GM10847 (cell line): ENCODE results near the gene SEMA3A.

Experiments used
- POLR2A ChIP-seq: IDR thresholded peaks from 2 replicates; pipeline ENCODE4 v1.6.1; 2011; ENCODE audit not compliant: insufficient read length; ENCODE audit errors: extremely low read depth

Gene SEMA3A

DNA sequence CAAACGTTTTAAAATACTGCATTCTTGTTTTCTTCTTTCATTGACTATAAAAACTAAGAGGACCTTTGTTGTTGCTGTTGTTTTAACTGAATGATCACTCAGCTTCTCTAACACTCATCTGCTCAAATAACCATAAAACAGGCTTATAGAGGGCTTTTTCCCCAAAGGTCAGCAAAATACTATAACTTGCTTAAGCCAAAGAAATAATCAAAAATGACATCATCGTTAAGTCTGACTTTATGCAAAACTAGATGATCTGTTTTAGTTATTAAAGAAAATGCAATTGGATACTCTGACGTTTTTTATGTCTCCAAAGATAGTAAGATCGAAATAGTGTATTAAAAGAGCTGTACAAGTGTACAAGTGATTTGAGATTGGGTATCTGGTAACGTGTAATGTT is 152.9 kb downstream of the SEMA3A start:
- no peak for TF ChIP-seq POLR2A

DNA sequence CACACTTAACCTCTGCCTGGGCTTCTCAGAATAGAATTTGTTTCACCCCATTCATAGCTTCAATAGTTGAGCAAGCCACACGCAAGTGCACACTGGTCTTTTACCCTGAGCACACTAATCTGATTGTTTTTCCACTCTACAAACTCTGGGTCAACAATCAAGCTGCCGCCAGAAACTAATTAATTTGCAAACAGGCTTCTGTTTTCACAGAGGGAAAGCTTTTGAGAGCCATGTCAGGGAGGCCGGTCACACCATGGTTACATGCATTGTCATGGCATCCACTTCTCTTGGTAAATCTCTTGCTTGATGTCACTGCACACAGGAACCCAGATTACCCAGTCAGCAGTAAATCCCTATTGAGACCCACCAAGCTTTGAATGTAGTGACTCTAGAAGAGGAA is 154.2 kb downstream of the SEMA3A start:
- no peak for TF ChIP-seq POLR2A

DNA sequence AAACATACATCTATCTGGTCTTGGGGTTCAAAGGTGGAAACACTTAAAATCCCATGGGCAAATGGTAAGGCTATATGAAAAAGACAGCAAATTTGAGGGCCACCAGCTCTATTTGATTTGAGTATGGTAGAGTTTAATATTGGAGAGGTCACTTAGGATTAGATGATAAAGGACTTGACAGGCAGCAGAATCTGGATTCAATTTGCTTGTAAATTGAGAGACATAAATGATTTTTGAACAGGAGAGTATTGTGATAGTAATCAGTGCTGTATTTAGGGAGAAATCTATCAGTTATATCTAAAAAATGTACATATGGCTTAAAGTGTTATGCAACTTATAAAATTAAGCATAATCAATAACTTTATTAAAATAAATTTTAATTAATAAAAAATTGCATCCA is 155.2 kb downstream of the SEMA3A start:
- TF ChIP-seq POLR2A = no peak

DNA sequence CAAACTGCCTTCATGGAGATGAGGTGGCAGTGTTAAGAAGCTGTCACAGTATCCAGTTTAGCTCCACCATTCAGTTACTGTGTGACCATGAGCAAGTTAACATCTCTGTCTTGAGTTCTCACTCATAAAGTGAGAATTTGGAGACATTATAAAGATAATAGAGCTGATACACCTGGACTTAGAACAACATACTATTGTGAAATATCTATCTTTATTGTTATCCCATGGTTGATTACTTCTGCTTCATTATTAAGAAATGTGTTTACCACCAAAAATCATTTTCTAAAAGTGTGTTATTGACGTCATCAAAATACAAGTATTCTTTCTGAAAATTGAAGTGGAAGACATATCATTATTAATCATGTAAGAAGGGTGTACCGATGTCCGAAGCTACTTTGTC is 166.9 kb downstream of the SEMA3A start:
- TF ChIP-seq POLR2A = no peak

DNA sequence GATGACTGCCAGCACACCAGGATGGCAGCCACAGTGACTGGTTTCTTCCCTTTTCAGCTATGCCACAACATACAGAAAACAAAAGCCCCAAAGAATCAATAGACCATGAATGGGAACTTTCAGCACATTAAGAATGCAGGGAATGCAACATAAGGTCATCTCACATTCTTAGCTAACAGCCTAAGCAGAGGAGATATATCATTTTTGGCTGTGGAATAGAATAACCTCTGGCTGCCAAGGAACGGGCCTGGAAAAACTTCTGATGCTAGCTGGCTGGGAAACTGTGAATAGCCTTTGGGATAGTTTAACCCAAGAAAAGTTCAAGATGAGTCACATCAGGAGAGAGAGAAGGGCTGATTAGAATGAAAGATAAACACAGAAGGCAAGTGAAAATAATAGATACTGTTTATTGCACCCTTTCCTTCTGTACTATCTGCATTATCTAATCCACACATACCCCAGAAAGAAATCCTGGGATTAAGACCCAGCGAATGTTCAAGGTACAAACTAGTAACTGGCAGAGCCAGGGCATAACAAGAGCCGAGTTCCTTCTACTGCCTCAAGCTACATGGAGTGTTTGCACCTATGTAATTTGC is 169.2 kb downstream of the SEMA3A start:
- TF ChIP-seq POLR2A = no peak

DNA sequence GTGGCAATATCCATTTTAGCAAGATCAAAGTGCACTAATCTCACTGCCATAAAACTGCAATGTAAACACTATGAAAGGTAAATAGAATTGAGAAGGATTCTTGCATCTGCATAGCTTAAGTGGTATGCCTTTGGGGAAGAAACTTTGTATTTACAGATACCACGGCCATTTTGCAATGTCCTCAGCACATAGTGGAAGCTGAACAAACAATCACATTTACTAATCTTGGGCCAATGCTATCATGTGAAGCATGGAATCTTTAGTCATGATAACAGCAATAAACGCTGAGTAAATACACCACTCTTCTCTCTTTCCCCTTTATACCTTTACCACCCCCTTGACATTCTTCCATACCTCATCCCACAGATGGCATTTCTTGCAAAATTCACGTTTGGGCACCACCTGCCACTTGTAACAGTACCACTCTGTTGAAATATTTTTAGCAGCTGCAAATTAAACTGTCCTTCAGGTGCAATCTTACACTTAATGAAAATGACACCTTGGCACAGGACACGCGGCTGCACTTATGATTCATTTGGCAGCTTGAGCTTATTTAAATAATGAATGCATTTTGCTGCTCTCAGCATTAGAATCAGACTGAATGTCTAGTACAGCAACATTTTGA is 171.8 kb downstream of the SEMA3A start:
- no peak for TF ChIP-seq POLR2A

DNA sequence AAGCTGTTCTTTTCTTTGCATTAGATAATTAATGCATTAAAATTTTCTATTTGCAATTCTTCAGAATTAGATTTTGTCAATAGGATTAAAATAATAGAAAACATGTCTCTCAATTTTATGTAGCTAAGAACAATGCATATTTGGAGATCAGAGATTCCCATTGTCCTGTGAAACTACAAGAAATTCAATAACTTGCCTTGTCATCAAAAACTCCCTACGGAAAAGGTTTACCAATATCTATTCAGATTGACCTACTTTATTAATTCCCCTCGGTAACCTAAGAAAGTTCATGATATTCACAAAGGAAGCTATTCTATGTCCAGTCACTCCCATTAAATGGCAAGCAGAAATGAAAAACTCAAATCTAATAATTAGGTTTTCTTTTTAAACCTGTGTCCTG is 172.6 kb downstream of the SEMA3A start:
- no peak for TF ChIP-seq POLR2A

DNA sequence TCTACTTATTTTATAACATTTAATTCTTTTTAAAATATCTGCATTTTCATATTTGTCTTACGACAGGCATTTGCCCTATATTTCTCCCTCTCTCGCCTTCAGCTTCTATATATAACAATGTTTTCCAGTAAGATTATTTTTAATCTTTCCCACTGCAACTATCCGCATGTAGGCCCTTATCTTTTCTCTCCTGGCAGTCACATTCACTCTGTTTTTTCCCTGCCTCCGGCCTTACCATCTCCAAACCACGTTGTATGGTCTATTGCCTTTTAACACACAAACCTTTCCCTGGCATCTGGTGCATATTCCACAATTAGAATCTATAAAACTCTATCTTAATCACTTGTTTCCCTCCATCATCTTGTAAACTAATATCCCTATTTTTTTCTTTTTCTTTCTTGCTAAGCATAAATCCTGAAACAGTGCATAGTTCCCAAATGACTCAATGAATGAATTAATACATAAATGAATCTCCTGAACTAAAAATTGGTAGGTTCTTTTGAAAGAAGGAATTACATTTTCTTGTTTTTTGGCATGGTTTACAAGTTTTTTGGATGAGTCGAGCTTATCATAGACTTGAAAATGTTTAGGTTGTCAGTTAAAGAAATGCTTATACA is 173.2 kb downstream of the SEMA3A start:
- no peak for TF ChIP-seq POLR2A

DNA sequence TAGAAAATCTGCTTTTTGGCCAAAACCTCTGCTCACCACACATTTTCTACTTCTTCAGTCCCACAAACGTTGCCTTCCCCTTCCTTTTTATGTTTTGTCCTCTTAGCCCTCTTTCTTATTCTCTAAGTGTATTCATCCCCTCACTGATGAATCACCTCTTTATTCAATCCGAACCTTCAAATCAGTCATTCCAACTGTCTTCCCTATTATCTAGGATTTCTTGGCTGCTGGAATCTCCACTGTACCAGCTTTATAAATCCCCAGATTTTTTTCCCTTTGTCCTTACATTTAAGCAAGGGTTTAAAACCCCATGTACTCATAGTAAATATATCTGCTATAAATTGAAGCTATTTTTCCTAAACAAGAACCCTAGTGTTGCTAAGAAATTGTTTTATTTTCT is 176.9 kb downstream of the SEMA3A start:
- TF ChIP-seq POLR2A = no peak

DNA sequence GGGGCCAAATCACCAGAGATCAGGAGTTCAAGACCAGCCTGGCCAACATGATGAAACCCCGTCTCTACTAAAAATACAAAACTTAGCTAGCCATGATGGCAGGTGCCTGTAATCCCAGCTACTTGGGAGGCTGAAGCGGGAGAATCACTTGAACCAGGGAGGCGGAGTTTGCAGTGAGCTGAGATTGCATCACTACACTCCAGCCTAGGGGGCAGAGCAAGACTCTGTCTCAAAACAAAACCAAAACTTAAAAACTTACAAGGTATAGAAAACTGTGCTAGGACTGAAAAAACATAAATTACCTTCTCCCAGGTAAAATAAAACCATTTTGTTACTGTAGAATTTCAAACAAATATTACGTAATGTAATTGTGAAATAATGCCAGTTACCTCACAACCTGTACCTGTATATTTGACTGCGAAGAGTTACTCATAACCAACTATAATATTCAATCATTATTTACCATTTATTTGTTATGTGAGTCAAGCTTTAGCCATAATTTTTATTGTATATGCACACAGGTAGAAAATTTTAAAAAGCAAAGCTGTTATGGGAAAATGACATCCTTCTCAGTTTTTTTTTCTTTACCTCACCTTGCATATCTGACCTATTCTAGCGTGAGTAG is 180.9 kb downstream of the SEMA3A start:
- TF ChIP-seq POLR2A = no peak

DNA sequence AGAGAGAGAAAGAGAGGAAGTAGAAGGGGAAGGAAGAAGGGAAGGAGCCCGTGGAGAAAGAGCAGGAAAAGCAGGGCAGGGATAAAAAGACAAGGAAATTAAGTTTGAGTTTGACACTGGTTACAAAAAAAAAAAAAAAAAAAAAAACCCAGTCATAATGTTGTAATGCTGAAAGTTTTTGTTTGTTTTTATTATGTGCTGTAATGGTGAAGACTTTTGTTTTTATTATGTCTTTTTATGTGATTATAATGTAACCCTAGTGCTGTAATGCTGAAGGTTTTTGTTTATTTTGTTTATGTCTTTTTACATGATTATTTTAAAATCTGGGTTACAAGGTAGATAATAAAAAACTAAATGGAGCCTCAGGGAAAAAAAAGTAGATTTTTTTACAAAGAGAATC is 184.8 kb downstream of the SEMA3A start:
- no peak for TF ChIP-seq POLR2A

DNA sequence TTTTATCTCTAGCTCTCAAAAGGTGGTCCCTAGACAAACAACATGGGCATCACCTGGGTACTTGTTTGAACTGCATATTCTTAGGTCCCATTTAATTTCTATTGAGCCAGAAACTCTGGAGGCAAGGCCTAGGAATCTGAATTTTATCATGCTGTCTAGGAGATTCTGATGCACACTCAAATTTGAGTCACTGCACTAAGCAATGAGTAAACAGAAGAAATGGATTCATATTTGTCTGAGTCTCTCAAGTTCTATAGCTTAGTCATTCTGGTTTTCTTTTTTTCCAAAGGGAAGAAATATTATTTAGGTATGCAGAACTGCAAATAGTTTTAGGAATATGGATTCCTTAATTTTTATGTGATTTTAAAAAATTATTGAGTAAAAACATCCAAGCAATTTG is 185.5 kb downstream of the SEMA3A start:
- no peak for TF ChIP-seq POLR2A

DNA sequence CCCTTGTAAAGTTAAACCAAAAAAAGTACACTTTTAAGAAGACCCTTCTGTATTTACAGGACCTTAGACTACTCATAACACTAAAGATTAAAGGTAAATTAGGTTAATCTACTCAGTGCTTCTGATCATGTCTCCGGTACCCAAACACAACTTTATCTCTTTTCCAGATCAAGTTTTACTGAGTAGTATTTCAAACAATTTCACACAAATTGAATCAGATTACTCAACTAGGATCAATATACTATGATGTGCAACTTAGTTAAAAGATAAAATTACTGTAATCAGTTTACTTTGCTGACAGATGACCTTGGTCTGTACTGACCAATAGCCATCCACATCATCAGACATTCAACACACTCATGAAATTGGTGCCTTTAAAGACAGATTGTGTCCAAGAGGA is 191.4 kb downstream of the SEMA3A start:
- TF ChIP-seq POLR2A = no peak

DNA sequence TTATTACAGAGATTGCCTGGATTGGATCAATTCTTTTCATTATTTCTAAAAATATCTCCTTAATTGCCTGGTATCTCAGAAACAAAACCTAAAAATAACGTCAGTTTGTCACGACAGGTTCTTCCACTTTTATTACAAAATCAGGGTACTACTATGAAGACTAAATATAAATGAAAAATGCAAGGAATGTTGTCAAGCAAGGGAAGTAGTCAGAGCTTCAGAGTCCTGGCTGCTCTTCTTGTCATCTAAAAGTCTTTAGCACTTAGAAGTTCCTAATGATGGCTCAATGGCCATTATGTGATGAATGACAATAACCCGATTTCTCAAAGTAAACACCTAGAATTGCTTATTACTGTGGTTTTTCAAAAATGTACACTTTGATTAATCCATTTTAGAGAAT is 192.2 kb downstream of the SEMA3A start:
- TF ChIP-seq POLR2A = no peak

DNA sequence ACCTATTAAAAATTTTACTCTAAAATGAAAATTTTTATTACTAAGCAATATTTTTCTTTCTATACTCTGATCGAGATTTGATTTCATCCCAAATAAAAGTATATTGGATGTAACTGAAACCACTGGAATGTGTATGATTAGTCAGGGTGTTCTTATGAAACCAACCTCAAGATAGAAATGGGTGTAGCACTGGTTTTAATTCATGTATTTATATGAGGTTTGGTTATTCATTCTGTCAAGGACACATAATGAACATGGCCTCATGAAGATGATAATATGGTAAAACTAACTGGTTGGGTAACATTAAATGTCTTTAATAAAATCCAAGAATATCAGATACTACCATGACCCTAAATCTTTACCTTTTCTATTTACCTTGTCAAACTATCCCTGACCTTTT is 197.7 kb downstream of the SEMA3A start:
- no peak for TF ChIP-seq POLR2A

DNA sequence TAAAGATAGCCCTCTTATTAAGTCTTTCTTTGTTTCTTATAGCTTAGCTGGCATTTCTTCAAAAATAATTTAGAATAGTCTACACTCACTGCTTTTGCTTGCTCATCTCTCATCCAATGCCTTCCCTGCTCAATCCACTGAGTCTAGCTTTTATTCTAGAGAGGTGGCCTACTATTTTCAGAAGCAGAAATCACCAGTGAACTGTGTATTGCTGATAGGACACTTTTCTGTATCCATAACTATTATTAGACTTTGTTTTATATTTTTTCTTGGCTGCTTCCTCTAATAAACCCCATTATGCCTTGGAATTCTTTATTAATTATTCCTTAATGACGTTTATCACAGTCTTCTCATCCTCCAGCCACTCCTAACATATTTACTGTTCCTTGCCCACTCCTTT is 206.8 kb downstream of the SEMA3A start:
- TF ChIP-seq POLR2A = no peak
